HL-60 (cell line): ENCODE measurements around the gene ARFGEF2.
"Not testable (repeated sequence)": the region's sequence is repeated elsewhere in the genome, so short reads cannot be mapped to it uniquely, and the experiment has no call there.

Experiments used
- DNase-seq, 2 experiments: peaks; one replicate each; pipeline ENCODE4 v3.0.0-alpha.2; 2010 to 2020; ENCODE audit warnings: low read depth in 1 of 2, low spot score in 1 of 2
- H3K27ac ChIP-seq: fragments of 250-450 bp; sonication (Bioruptor Pico); replicated peaks from 2 replicates; pipeline ENCODE4 v1.5.1; 2020; ENCODE audit warnings: mild to moderate bottlenecking, moderate library complexity
- H3K27me3 ChIP-seq: fragments of 250-450 bp; sonication (Bioruptor Pico); 2 replicates; pipeline ENCODE4 v1.5.1; 2021; ENCODE audit warnings: mild to moderate bottlenecking, moderate library complexity; ENCODE audit not compliant: insufficient read depth, poor library complexity, severe bottlenecking
- H3K4me3 ChIP-seq: replicated peaks from 2 replicates; pipeline ENCODE4 v1.5.1; 2011; ENCODE audit warnings: mild to moderate bottlenecking, control low read depth, low read length; ENCODE audit not compliant: insufficient read depth
- CTCF ChIP-seq: IDR thresholded peaks from one replicate; pipeline ENCODE4 v1.5.1; 2011; ENCODE audit warnings: low read length, control low read depth, inconsistent platforms; ENCODE audit not compliant: insufficient read depth
- GABPA ChIP-seq: IDR thresholded peaks from 2 replicates; pipeline ENCODE4 v1.6.1; 2012; ENCODE audit warnings: low read depth
- POLR2AphosphoS5 ChIP-seq: IDR thresholded peaks from 2 replicates; pipeline ENCODE4 v1.6.1; 2012; ENCODE audit warnings: low read depth
- REST ChIP-seq: IDR thresholded peaks from 2 replicates; pipeline ENCODE4 v1.6.1; 2012; ENCODE audit warnings: low read depth; ENCODE audit not compliant: insufficient replicate concordance
- SPI1 ChIP-seq: IDR thresholded peaks from 2 replicates; pipeline ENCODE4 v1.6.1; 2012; ENCODE audit warnings: low read depth, mild to moderate bottlenecking, borderline replicate concordance

The ARFGEF2 gene

GRCh38 chr20:48975955-48976354, 54.4 kb downstream of the ARFGEF2 start:
- TF ChIP-seq SPI1 (no peak), POLR2AphosphoS5 (no peak), REST (no peak), CTCF (no peak), GABPA (no peak)
- no peaks in the 10 kb centered on the region for H3K27me3 ChIP-seq
- no peak overlapping the region for H3K27ac ChIP-seq
- no peak for DNase-seq
- H3K4me3 ChIP-seq = no peak overlapping the region

GRCh38 chr20:48979980-48980379, 58.5 kb downstream of the ARFGEF2 start:
- H3K27me3 ChIP-seq, H3K27ac ChIP-seq, DNase-seq, H3K4me3 ChIP-seq: not testable (repeated sequence)

GRCh38 chr20:48983423-48984400, 62.2 kb downstream of the ARFGEF2 start:
- no peaks in the 10 kb centered on the region for H3K27me3 ChIP-seq
- DNase-seq = no peak
- no peak overlapping the region for H3K27ac ChIP-seq
- H3K4me3 ChIP-seq = no peak overlapping the region
- no peak for TF ChIP-seq REST
- no peak for TF ChIP-seq SPI1
- no peak for TF ChIP-seq GABPA
- no peak for TF ChIP-seq CTCF
- TF ChIP-seq POLR2AphosphoS5 = no peak

- TF ChIP-seq GABPA (no peak), SPI1 (no peak), POLR2AphosphoS5 (no peak), CTCF (no peak), REST (no peak)
- no peak overlapping the region for H3K27ac ChIP-seq
- no peak for DNase-seq
- no peak overlapping the region for H3K4me3 ChIP-seq
- no peaks in the 10 kb centered on the region for H3K27me3 ChIP-seq
These were observed 63.2 kb downstream of the ARFGEF2 start for GRCh38 chr20:48984575-48985219.
